Measurements from ENCODE around the gene MN1.

- TF ChIP-seq ZFP3 (CRISPR knock-in tag; IDR thresholded peaks at IDR 0.05) (no peak), CSDC2 (CRISPR knock-in tag; IDR thresholded peaks at IDR 0.05) (no peak), PATZ1 (CRISPR knock-in tag; IDR thresholded peaks at IDR 0.05; ENCODE audit: borderline replicate concordance) (no peak), ZNF565 (CRISPR knock-in tag; conservative IDR thresholded peaks at IDR 0.05; ENCODE audit: low read depth) (no peak), CSRNP3 (CRISPR knock-in tag; IDR thresholded peaks at IDR 0.05) (no peak), RARB (CRISPR knock-in tag; IDR thresholded peaks at IDR 0.05) (no peak), TOX (CRISPR knock-in tag; IDR thresholded peaks at IDR 0.05; ENCODE audit: borderline replicate concordance) (no peak), GLIS3 (CRISPR knock-in tag; IDR thresholded peaks at IDR 0.05) (no peak), ESRRG (CRISPR knock-in tag; IDR thresholded peaks at IDR 0.05) (no peak), ZFP30 (CRISPR knock-in tag; IDR thresholded peaks at IDR 0.05) (no peak), PPARA (CRISPR knock-in tag; IDR thresholded peaks at IDR 0.05; ENCODE audit: borderline replicate concordance) (no peak)
- TF ChIP-seq, protein P1, sequence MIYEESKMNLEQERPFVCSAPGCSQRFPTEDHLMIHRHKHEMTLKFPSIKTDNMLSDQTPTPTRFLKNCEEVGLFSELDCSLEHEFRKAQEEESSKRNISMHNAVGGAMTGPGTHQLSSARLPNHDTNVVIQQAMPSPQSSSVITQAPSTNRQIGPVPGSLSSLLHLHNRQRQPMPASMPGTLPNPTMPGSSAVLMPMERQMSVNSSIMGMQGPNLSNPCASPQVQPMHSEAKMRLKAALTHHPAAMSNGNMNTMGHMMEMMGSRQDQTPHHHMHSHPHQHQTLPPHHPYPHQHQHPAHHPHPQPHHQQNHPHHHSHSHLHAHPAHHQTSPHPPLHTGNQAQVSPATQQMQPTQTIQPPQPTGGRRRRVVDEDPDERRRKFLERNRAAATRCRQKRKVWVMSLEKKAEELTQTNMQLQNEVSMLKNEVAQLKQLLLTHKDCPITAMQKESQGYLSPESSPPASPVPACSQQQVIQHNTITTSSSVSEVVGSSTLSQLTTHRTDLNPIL (CRISPR knock-in tag; IDR thresholded peaks at IDR 0.05; ENCODE audit: low read depth), result no peak
These were observed 96.0 kb downstream of the MN1 start for GRCh38 chr22:27705408-27706080.

Measured in SK-N-SH treated with all-trans-retinoic acid at 6 μM for 48 hours (cell line).